Calu3 (cell line): ENCODE data around the gene SPRN. TPM values are rescaled to one million over a fixed set of nuclear protein-coding genes. Genes with fewer than 3 reads are reported as not detected.

Source experiments
- BruUV-seq: library from RNA; stranded (reverse); fragments of 400-500 nt; replicated peaks from 2 replicates; lab custom pipeline; 2021; lab: Mats Ljungman, UMichigan
- CTCF ChIA-PET: fragments of 300-600 bp; sonication (Branson Sonifier 250); formaldehyde crosslinking; loops from one replicate; lab custom pipeline; 2022; ENCODE audit warnings: antibody characterized with exemption; lab: Charles Lee
- DNase-seq: peaks from one replicate; pipeline ENCODE4 v3.0.0; 2022
- H3K27ac Mint-ChIP-seq: one replicate; pipeline ENCODE4 v1.8.0; 2022; ENCODE audit warnings: mixed read lengths; ENCODE audit not compliant: unreplicated experiment
- H3K27me3 Mint-ChIP-seq: one replicate; pipeline ENCODE4 v1.8.0; 2022; ENCODE audit warnings: mixed read lengths; ENCODE audit not compliant: unreplicated experiment
- H3K36me3 Mint-ChIP-seq: one replicate; pipeline ENCODE4 v1.8.0; 2022; ENCODE audit warnings: mild to moderate bottlenecking, moderate library complexity, mixed read lengths; ENCODE audit not compliant: insufficient read depth, unreplicated experiment
- H3K4me1 Mint-ChIP-seq: one replicate; pipeline ENCODE4 v1.8.0; 2022; ENCODE audit warnings: mild to moderate bottlenecking, low read depth, mixed read lengths; ENCODE audit not compliant: unreplicated experiment
- H3K4me3 Mint-ChIP-seq: one replicate; pipeline ENCODE4 v1.8.0; 2022; ENCODE audit warnings: mild to moderate bottlenecking, low read depth, moderate library complexity, mixed read lengths; ENCODE audit not compliant: unreplicated experiment
- H3K9me3 Mint-ChIP-seq: one replicate; pipeline ENCODE4 v1.8.0; 2022; ENCODE audit warnings: low read depth, mixed read lengths; ENCODE audit not compliant: unreplicated experiment
- CTCF ChIP-seq: fragments of 200-600 bp; IDR thresholded peaks from one replicate; pipeline ENCODE4 v1.8.0; 2022; ENCODE audit warnings: antibody characterized with exemption; ENCODE audit not compliant: unreplicated experiment
- intact Hi-C: fragments of 100-400 bp; cut with micrococcal nuclease; formaldehyde crosslinking; loops from one replicate; pipeline ENCODE4 v1.10.0; 2022; ENCODE audit not compliant: unreplicated experiment
- total RNA-seq: library from RNA; stranded (reverse); gene quantifications from 2 replicates; pipeline ENCODE4 v1.2.3, GENCODE V29; 2022

SPRN gene
- total RNA-seq, 1 experiment from 2014 or later = not detected

- peaks cover 17% of the 10 kb centered on the region for H3K36me3 Mint-ChIP-seq
- no peaks in the 10 kb centered on the region for H3K9me3 Mint-ChIP-seq
- CTCF ChIA-PET = no interaction called here
- H3K4me1 Mint-ChIP-seq = no peaks in the 10 kb centered on the region
- DNase-seq = no peak
- no TSS peak for BruUV-seq
- no peaks in the 10 kb centered on the region for H3K27me3 Mint-ChIP-seq
- H3K27ac Mint-ChIP-seq = no peak overlapping the region
- no peak overlapping the region for H3K4me3 Mint-ChIP-seq
- intact Hi-C loops = no loop called here
- no peak for TF ChIP-seq CTCF
These were observed 43.4 kb downstream of the SPRN start for GRCh38 chr10:133381036-133381435.

GRCh38 chr10:133379801-133380666 is 44.4 kb downstream of the SPRN start:
- intact Hi-C loops = no loop called here
- no peaks in the 10 kb centered on the region for H3K27me3 Mint-ChIP-seq
- H3K4me3 Mint-ChIP-seq = peak overlapping the region; percentile 68

GRCh38 chr10:133379152-133379800 is 45.1 kb downstream of the SPRN start, which contains the start of gene PAOX:
Gene PAOX, plus strand, starts transcription at chr10:133379262. Its CDS starts 55 bp downstream, at chr10:133379317.
- CTCF ChIA-PET = no interaction called here
- peak within 1 kb of the TSS; percentile 68 for H3K4me3 Mint-ChIP-seq
- intact Hi-C loops = no loop called here
- peak; percentile 56 for DNase-seq
- H3K9me3 Mint-ChIP-seq = no peaks in the 10 kb centered on the region
- H3K27ac Mint-ChIP-seq = no peak within 1 kb of the TSS
- H3K36me3 Mint-ChIP-seq = peaks cover 17% of the 10 kb centered on the region
- TF ChIP-seq CTCF = no peak
- no TSS peak for BruUV-seq
- H3K27me3 Mint-ChIP-seq = no peaks in the 10 kb centered on the region
- peaks cover under 1% of the 10 kb centered on the region for H3K4me1 Mint-ChIP-seq

More at GRCh38 chr10:133379801-133380666, 44.4 kb downstream of the SPRN start:
- no peak for TF ChIP-seq CTCF
- BruUV-seq = no TSS peak
- peaks cover 17% of the 10 kb centered on the region for H3K36me3 Mint-ChIP-seq
- H3K27ac Mint-ChIP-seq = no peak overlapping the region
- no peaks in the 10 kb centered on the region for H3K9me3 Mint-ChIP-seq
- H3K4me1 Mint-ChIP-seq = no peaks in the 10 kb centered on the region
- CTCF ChIA-PET = no interaction called here
- no peak for DNase-seq

GRCh38 chr10:133378251-133379096 is 46.0 kb downstream of the SPRN start:
- Mint-ChIP-seq H3K36me3 (peaks cover 17% of the 10 kb centered on the region), H3K9me3 (no peaks in the 10 kb centered on the region), H3K27ac (no peak overlapping the region), H3K4me3 (peak overlapping the region; percentile 68), H3K27me3 (no peaks in the 10 kb centered on the region), H3K4me1 (peaks cover 8% of the 10 kb centered on the region)
- TF ChIP-seq CTCF = no peak
- BruUV-seq = no TSS peak
- intact Hi-C loops = no loop called here
- peak; percentile 34 for DNase-seq
- CTCF ChIA-PET = no interaction called here
